ENCODE data around the gene TPPP2. TPM values are rescaled to one million over a fixed set of nuclear protein-coding genes. Genes with fewer than 3 reads are reported as not detected.

The TPPP2 gene
- total RNA-seq, 1 experiment from 2014 or later: not detected

- peak within 1 kb of the TSS; percentile 95 for H2AFZ ChIP-seq
- TF ChIP-seq CTCF (conservative IDR thresholded peaks at IDR 0.05) (peak; percentile 47; the same call in 1 of the 2 replicates), EZH2 (IDR thresholded peaks at IDR 0.05; ENCODE audit: low read depth) (no peak)
- H3K36me3 ChIP-seq (ENCODE audit: low read depth): peaks cover 6% of the 10 kb centered on the region; the same call in 1 of the 2 replicates
- H3K4me2 ChIP-seq: peak within 1 kb of the TSS; percentile 91
- intact Hi-C loops (cut with micrococcal nuclease; ENCODE audit: unreplicated experiment): loop anchor here (2.0 kb wide), 1 partner anchor 15 kb away; no protein-coding TSS in a partner anchor
- peaks cover 3% of the 10 kb centered on the region; the same call in 1 of the 2 replicates for H3K9me3 ChIP-seq (ENCODE audit: insufficient read depth, low read depth)
- H3K4me3 ChIP-seq: peak within 1 kb of the TSS; percentile 93
- H3K27me3 ChIP-seq (ENCODE audit: insufficient read depth, low read depth): no peaks in the 10 kb centered on the region
- H3K79me2 ChIP-seq (ENCODE audit: low read depth): peaks cover 19% of the 10 kb centered on the region
- H3K9me2 ChIP-seq (ENCODE audit: insufficient read depth): no peaks in the 10 kb centered on the region
- POLR2A ChIA-PET (ENCODE audit: unreplicated experiment): no interaction called here
- no peaks in the 10 kb centered on the region for H4K20me1 ChIP-seq (ENCODE audit: insufficient read depth)
- H3F3A ChIP-seq (ENCODE audit: insufficient read depth, low read depth): peaks cover 20% of the 10 kb centered on the region; the same call in 1 of the 2 replicates
- peaks cover 24% of the 10 kb centered on the region for H3K4me1 ChIP-seq (replicated peaks; ENCODE audit: insufficient read depth)
- TSS peak; percentile 67 for BruUV-seq (replicated peaks)
- CTCF ChIA-PET: no interaction called here
- peak within 1 kb of the TSS; percentile 67 for H3K27ac ChIP-seq
- DNase-seq: peak; percentile 68 to 88
Observed at GRCh38 chr14:20989787-20990600, 40.0 kb upstream of the TPPP2 start, which contains the start of gene METTL17. TSS of gene METTL17 (plus strand) at chr14:20989980. CDS start at chr14:20990003, 23 bp downstream.

- ChIA-PET POLR2A (ENCODE audit: unreplicated experiment) (no interaction called here), CTCF (no interaction called here)
- H3K79me2 ChIP-seq (ENCODE audit: low read depth): peaks cover 4% of the 10 kb centered on the region; the same call in 1 of the 2 replicates
Observed at GRCh38 chr14:20996521-20996920, 33.5 kb upstream of the TPPP2 start.

GRCh38 chr14:20997115-20997514 is 32.9 kb upstream of the TPPP2 start:
- peaks cover 20% of the 10 kb centered on the region for H3K4me1 ChIP-seq (replicated peaks; ENCODE audit: insufficient read depth)
- POLR2A ChIA-PET (ENCODE audit: unreplicated experiment): no interaction called here
- BruUV-seq (replicated peaks): no TSS peak
- no peak for TF ChIP-seq CTCF (conservative IDR thresholded peaks at IDR 0.05)
- no peaks in the 10 kb centered on the region for H3K27me3 ChIP-seq (ENCODE audit: insufficient read depth, low read depth)
- H4K20me1 ChIP-seq (ENCODE audit: insufficient read depth): no peaks in the 10 kb centered on the region
- H3K9me2 ChIP-seq (ENCODE audit: insufficient read depth): no peaks in the 10 kb centered on the region
- H2AFZ ChIP-seq: no peak overlapping the region
- intact Hi-C loops (cut with micrococcal nuclease; ENCODE audit: unreplicated experiment): loop anchor here (5.0 kb wide), 1 partner anchor 365 kb away; no protein-coding TSS in a partner anchor
- DNase-seq: no peak
- H3K9me3 ChIP-seq (ENCODE audit: insufficient read depth, low read depth): no peaks in the 10 kb centered on the region
- no peak overlapping the region for H3K4me2 ChIP-seq
- H3K36me3 ChIP-seq (ENCODE audit: low read depth): peaks cover 6% of the 10 kb centered on the region; the same call in 1 of the 2 replicates
- CTCF ChIA-PET: no interaction called here
- no peak overlapping the region for H3K4me3 ChIP-seq
- H3K79me2 ChIP-seq (ENCODE audit: low read depth): no peaks in the 10 kb centered on the region
- peaks cover 13% of the 10 kb centered on the region; the same call in 1 of the 2 replicates for H3F3A ChIP-seq (ENCODE audit: insufficient read depth, low read depth)
- no peak overlapping the region for H3K27ac ChIP-seq

More at GRCh38 chr14:20996521-20996920, 33.5 kb upstream of the TPPP2 start:
- H2AFZ ChIP-seq: no peak overlapping the region
- H3K9me2 ChIP-seq (ENCODE audit: insufficient read depth): no peaks in the 10 kb centered on the region
- no peak for TF ChIP-seq EZH2 (IDR thresholded peaks at IDR 0.05; ENCODE audit: low read depth)
- TF ChIP-seq CTCF (conservative IDR thresholded peaks at IDR 0.05): no peak
- H3K36me3 ChIP-seq (ENCODE audit: low read depth): peaks cover 6% of the 10 kb centered on the region; the same call in 1 of the 2 replicates
- H3K9me3 ChIP-seq (ENCODE audit: insufficient read depth, low read depth): no peaks in the 10 kb centered on the region
- no peak overlapping the region for H3K4me3 ChIP-seq
- no peak for DNase-seq
- H4K20me1 ChIP-seq (ENCODE audit: insufficient read depth): no peaks in the 10 kb centered on the region
- no peak overlapping the region for H3K27ac ChIP-seq
- H3F3A ChIP-seq (ENCODE audit: insufficient read depth, low read depth): peaks cover 13% of the 10 kb centered on the region; the same call in 1 of the 2 replicates
- peaks cover 20% of the 10 kb centered on the region for H3K4me1 ChIP-seq (replicated peaks; ENCODE audit: insufficient read depth)
- H3K27me3 ChIP-seq (ENCODE audit: insufficient read depth, low read depth): no peaks in the 10 kb centered on the region
- H3K4me2 ChIP-seq: no peak overlapping the region
- intact Hi-C loops (cut with micrococcal nuclease; ENCODE audit: unreplicated experiment): loop anchor here (5.0 kb wide), 1 partner anchor 364 kb away; no protein-coding TSS in a partner anchor
- no TSS peak for BruUV-seq (replicated peaks)
